RWPE2 (cell line): ENCODE measurements around the gene TLX1.

Experiments used
- ATAC-seq: fragments of 200-7000 bp; cut with Tn5 transposase; 3 replicates; pipeline ENCODE4 v1.9.1; 2021; ENCODE audit warnings: low read depth
- DNase-seq: peaks from one replicate; pipeline ENCODE4 v3.0.0-alpha.2; 2020; ENCODE audit warnings: low spot score
- H3K27ac ChIP-seq: fragments of 450-650 bp; 2 replicates; pipeline ENCODE4 v1.5.1; 2017; ENCODE audit warnings: mild to moderate bottlenecking; ENCODE audit not compliant: poor library complexity, severe bottlenecking
- H3K27me3 ChIP-seq: fragments of 250-450 bp; sonication (Bioruptor Pico); 2 replicates; pipeline ENCODE4 v1.5.1; 2021; ENCODE audit warnings: mild to moderate bottlenecking, moderate library complexity; ENCODE audit not compliant: insufficient read depth, poor library complexity, severe bottlenecking
- H3K36me3 ChIP-seq: fragments of 250-450 bp; sonication (Bioruptor Pico); 2 replicates; pipeline ENCODE4 v1.5.1; 2020; ENCODE audit warnings: low read depth, mild to moderate bottlenecking, moderate library complexity
- H3K4me1 ChIP-seq: fragments of 250-450 bp; sonication (Bioruptor Pico); 2 replicates; pipeline ENCODE4 v1.5.1; 2021; ENCODE audit warnings: mild to moderate bottlenecking, moderate library complexity; ENCODE audit not compliant: insufficient read depth, poor library complexity, severe bottlenecking
- H3K4me3 ChIP-seq: fragments of 250-450 bp; sonication (Bioruptor Pico); 2 replicates; pipeline ENCODE4 v1.5.1; 2021; ENCODE audit warnings: mild to moderate bottlenecking, moderate library complexity; ENCODE audit not compliant: severe bottlenecking
- H3K9me3 ChIP-seq: fragments of 250-450 bp; sonication (Bioruptor Pico); 2 replicates; pipeline ENCODE4 v1.5.1; 2021; ENCODE audit warnings: mild to moderate bottlenecking, moderate library complexity; ENCODE audit not compliant: severe bottlenecking
- TF ChIP-seq, protein P1 (sequence below): fragments of 450-650 bp; IDR thresholded peaks from one replicate; pipeline ENCODE4 v1.5.1; 2017; ENCODE audit warnings: mild to moderate bottlenecking, moderate library complexity; ENCODE audit not compliant: poor library complexity, severe bottlenecking

Gene TLX1

DNA sequence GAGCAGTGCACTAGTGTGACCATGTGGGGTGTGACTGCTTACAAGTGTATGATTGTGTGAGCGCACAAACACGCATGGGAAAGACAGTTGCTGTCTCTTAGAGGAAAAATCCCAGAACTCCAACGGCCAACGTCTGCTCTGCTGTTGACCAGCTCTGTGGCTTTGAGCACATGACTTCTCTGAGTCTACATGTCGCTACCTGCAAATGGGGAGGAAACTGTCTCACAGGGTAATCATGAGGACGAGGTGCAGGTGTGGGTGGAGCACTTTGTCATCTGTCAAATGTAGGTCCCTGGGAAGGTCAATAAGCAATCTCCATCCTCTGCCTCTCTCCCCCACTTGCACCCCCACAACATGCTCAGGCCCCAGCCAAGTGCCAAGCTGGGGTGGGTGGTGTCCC is 31.2 kb upstream of the TLX1 start:
- DNase-seq (no peak), ATAC-seq (no peak)
- no peaks in the 10 kb centered on the region for H3K27me3 ChIP-seq
- H3K4me1 ChIP-seq, result no peaks in the 10 kb centered on the region
- no peaks in the 10 kb centered on the region for H3K36me3 ChIP-seq
- no peak overlapping the region for H3K27ac ChIP-seq
- TF ChIP-seq, protein P1, sequence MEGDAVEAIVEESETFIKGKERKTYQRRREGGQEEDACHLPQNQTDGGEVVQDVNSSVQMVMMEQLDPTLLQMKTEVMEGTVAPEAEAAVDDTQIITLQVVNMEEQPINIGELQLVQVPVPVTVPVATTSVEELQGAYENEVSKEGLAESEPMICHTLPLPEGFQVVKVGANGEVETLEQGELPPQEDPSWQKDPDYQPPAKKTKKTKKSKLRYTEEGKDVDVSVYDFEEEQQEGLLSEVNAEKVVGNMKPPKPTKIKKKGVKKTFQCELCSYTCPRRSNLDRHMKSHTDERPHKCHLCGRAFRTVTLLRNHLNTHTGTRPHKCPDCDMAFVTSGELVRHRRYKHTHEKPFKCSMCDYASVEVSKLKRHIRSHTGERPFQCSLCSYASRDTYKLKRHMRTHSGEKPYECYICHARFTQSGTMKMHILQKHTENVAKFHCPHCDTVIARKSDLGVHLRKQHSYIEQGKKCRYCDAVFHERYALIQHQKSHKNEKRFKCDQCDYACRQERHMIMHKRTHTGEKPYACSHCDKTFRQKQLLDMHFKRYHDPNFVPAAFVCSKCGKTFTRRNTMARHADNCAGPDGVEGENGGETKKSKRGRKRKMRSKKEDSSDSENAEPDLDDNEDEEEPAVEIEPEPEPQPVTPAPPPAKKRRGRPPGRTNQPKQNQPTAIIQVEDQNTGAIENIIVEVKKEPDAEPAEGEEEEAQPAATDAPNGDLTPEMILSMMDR, result no peak
- no peaks in the 10 kb centered on the region for H3K9me3 ChIP-seq
- no peak overlapping the region for H3K4me3 ChIP-seq

DNA sequence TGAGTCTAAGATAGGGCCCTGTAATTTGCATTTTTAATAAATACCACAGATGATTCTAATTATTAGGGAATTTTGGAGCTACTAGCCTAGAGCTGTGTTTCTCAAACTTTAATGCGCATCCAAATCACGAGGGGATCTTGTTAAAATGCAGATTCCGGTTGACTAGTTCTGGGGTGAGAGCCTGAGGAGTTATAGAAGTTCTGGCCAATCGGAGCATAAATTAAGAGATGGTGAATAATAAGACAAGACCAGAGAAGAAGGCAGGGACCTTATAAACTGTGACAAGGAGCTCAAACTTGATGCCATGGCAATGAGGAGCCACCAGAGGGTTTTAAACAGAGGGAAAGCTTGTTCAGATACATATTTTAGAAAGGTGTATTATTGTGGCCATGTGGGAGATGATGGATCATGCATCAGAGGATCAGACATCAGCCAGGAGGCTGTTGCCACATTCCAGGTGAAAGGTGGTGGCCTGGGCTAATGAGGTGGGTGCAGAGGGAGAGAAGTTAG is 29.7 kb upstream of the TLX1 start:
- Histone ChIP-seq H3K4me1 (no peaks in the 10 kb centered on the region), H3K36me3 (no peaks in the 10 kb centered on the region), H3K4me3 (no peak overlapping the region), H3K9me3 (no peaks in the 10 kb centered on the region), H3K27me3 (no peaks in the 10 kb centered on the region), H3K27ac (no peak overlapping the region)
- no peak for ATAC-seq
- DNase-seq, result no peak
- TF ChIP-seq, protein P1, result no peak

DNA sequence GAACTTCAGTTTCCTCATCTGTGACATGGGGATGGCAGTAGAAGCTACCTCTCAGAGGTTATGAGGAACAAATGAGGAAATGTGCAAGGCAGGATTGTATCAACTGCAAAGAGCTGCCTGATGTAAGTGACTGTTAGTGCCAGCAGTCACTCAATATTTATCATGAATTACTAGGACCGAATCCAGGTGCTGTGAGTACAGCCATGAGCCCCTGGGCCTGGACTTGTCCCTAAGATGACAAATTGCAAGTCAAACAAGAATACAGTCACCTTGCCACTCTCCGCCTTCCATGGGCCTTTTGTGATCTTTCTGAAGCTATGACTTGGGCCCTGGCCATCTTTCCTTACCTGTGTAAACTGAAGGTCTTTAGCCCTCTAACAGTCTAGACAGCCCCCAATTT is 27.7 kb upstream of the TLX1 start:
- H3K36me3 ChIP-seq, result no peaks in the 10 kb centered on the region
- no peak for ATAC-seq
- H3K27me3 ChIP-seq, result no peaks in the 10 kb centered on the region
- H3K27ac ChIP-seq, result no peak overlapping the region
- H3K4me1 ChIP-seq, result no peaks in the 10 kb centered on the region
- no peak overlapping the region for H3K4me3 ChIP-seq
- H3K9me3 ChIP-seq, result no peaks in the 10 kb centered on the region
- DNase-seq, result no peak
- TF ChIP-seq, protein P1, result no peak

DNA sequence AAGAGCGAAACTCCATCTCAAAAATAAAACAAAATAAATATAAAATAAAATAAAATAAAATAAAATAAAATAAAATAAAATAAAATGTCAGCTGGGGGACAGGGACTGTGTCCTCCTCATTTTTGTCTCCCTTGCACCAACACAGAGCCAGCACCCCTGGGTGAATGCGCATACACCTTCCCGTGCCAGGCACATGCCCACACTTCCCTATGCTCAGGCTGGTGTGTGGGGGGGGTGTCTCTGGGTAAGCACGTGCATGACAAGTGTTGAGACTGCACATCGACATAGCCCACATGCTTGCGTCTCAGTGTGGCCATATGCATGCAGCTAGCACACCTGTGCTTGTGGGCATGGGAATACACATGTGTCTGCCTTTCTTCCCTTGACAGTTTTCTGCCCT is 24.7 kb upstream of the TLX1 start:
- no peaks in the 10 kb centered on the region for H3K36me3 ChIP-seq
- H3K27me3 ChIP-seq, result no peaks in the 10 kb centered on the region
- no peak overlapping the region for H3K4me3 ChIP-seq
- TF ChIP-seq, protein P1, result no peak
- DNase-seq (no peak), ATAC-seq (no peak)
- no peaks in the 10 kb centered on the region for H3K4me1 ChIP-seq
- no peak overlapping the region for H3K27ac ChIP-seq
- no peaks in the 10 kb centered on the region for H3K9me3 ChIP-seq

DNA sequence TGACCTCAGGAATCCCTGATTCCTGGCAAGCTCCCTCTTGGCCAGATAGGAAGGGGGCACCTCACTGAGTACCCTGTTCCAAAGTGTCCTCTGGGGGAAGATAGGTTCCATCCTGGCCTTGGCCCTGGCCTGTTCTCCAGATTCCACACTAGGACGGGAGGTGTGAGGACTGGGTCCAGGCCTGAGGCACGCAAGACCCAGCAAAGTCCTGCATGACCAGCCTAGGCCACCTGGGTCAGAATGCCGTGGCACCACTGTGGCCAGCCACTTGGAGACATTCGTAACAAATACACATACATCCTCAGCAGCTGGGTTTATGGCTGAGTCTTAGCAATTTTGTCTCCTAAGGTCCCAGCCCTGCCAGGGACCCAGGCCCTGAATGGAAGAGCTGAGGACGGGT is 23.3 kb upstream of the TLX1 start:
- TF ChIP-seq, protein P1, result no peak
- no peaks in the 10 kb centered on the region for H3K4me1 ChIP-seq

More for the DNA sequence above, 23.3 kb upstream of the TLX1 start:
- Histone ChIP-seq H3K36me3 (no peaks in the 10 kb centered on the region), H3K27ac (no peak overlapping the region), H3K4me3 (no peak overlapping the region), H3K27me3 (no peaks in the 10 kb centered on the region), H3K9me3 (no peaks in the 10 kb centered on the region)
- DNase-seq, result no peak
- no peak for ATAC-seq
